Limb (tissue), 2 donors: ENCODE data around the gene ANKHD1.

Experiments
- DNase-seq, 2 donors: peaks; one replicate each; pipeline ENCODE4 v3.0.0-alpha.2; 2016; ENCODE audit errors: extremely low spot score in 2 of 2

Gene ANKHD1

DNA sequence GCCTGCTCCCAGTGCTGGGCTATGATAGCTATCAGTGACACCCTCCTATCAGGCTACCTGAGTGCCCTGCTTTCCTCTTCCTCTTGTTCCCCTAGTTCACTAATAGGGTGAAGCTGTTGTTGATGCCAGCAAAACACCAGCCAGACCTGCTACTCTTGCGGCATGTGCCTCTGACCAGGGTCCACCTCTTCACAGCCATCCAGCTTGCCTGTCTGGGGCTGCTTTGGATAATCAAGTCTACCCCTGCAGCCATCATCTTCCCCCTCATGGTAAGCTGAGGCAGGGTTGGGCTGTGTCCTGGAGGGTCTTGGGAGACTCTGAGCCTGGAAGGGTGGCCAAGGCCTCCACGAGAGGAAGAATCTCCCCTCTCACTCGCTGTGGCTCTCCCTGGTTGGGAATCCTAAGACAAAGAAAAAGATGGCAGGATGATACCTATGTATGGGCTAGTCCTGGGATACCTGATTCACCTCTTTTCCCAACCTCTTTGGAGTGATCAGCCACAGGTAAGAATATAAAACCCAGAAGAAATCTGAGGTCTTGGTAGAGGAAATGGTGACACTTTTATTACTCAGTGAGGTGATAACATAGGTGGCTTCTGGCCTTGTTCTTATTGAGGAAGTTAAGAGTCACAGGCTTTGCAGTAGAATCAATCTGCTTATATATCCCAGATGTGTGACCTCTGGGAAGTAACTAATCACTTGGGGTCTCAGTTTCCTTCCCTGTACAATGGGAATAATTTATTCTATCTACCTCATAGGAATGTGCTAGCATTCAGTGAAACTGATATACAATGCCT lies 30.1 kb upstream of the ANKHD1 start:
- DNase-seq = no peak

DNA sequence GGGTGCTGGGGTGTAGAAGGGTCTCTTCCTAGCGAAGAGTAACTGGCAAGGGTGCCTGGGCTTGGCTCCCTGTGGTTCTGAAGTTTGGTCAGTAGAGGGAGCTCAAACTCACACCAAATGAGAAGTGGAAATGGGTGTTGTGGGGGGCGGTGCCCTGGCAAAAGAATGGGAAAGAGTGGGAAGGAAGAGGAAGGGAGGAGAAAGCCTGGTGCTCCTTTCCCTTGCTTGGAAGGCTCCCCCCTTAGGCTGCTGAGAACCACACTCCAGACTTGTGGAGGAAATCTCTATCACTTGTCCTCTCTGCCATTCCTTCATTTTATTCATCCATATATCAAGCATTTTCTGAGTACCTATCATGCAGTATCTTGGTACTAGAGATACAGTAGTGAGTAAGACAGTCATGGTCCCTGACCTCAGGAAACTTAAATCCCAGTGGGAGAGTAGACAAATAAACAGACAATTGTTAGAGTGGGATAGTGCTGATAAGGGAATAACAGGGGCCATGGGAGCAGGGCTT lies 28.6 kb upstream of the ANKHD1 start:
- peak; percentile 74 to 75 for DNase-seq

DNA sequence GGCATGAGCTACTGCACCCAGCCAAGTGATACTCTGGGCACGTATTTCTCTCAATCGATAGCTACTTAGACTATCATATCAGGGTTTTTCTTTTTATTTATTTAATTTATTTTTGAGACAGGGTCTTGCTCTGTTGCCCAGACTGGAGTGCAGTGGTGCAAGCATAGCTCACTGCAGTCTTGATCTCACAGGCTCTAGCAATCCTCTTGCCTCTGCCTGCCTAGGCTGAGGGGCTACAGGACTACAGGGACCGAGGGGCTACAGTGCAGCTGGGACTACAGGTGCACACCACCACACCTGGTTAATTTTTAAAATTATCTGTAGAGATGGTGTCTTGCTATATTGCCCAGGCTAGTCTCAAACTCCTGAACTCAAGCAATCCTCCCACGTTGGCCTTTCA lies 20.3 kb upstream of the ANKHD1 start:
- DNase-seq = no peak

DNA sequence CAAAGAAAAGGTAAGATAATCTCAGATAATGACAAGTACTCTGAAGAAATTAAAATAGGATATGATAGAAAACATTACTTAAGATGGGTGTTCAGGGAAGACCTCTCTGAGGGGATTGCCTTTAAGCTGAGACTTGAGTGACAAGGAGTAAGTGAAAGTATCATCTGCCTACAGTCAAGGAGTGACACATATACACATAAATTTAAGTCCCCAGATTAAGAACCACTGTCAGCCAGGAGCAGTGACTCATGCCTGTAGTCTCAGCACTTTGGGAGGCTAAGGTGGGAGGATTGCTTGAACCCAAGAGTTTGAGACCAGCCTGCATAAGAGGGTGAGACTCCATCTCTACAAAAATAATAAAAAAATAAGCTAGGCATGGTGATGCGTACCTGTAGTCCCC lies 19.7 kb upstream of the ANKHD1 start:
- no peak for DNase-seq

DNA sequence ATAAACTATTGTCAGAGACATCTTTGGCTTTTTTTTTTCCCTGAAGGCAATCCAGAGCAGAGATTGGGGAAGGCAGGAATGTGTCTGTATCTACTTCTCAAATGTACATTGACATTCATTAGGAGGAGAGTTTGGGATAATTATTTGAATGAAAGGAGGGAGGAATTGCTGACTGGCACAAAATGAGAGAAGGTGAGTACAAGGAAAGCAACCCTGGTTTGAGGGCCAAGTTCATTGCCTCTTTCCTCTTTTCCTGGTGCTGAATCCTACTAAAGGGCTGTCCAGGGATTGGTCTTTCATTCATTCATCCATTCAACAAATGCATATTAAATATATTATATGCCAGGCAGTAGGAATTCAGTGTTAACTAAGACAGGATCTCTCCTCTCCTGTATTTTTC lies 18.8 kb upstream of the ANKHD1 start:
- no peak for DNase-seq

DNA sequence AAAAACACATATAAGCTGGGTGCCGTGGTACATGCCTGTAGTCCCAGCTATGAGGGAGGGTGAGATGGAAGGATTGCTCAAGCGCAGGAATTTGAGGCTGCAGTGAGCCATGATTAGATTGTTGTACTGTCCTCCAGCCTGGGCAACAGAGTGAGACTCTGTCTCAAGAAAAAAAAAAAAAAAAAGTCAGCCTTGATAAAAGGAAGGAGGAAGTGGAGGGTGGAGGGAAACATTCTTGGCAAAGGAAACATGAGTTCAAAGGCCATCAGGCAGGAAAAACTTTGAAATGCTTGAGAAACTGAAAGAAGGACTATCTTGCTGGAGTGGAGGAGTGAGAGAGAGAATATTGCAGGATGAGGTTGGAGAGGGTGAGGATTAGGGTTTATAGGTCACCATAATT lies 18.3 kb upstream of the ANKHD1 start:
- DNase-seq = no peak

DNA sequence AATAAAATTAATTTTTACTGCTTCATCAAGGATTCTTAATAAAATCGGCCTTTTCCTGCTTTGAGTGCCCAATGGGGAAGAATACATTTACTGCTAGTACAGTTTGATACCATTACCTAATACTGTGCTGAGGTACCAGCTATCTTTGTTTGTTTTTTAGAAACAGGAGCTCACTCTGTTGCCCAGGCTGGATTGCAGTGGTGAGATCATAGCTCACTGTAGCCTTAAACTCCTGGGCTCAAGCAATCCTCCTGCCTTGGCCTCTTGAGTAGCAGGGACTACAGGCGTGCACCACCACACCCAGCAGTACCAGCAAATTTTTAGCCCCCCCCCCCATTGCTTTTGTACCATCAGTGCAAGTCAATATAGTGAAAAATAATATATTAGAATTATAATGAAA lies 13.6 kb upstream of the ANKHD1 start:
- no peak for DNase-seq

DNA sequence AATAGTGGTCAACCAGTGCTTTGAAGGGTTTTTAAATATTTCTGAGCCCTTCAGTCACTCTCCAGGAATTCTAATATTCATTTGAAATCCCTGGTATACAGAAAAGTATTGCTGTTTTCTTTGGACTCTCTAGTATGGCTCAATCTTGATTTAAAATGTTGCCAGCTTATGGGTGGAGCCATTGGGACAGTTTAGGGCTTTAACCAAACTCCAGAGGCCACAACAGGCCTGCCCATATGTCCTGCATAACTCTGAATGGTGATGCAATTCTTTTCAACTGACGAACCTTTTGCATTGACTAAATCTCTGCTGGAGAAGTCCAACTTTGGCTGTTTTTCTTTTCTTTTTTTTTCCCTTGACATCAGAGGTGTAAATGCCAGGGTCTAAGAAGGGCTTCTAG lies 10.3 kb upstream of the ANKHD1 start:
- no peak for DNase-seq

DNA sequence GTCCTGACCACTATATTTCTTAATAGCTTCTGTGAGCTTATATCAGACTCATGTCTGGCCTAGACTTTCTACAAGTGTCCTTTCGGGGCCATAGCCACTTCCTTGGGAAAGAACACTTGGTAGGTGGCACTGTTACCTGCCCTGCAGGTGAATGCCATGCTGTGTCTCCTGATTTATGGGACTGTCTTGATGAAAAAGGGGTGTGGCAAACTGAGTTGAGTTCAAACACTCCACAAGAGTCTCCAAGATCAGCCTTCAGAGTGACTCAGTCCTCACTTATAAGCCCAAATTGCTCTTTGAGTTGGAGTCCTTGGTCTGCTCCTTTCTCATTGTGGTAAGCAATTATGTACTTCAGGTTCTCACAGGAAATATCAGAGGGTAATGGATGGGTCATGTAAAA lies 9.9 kb upstream of the ANKHD1 start:
- DNase-seq = no peak

DNA sequence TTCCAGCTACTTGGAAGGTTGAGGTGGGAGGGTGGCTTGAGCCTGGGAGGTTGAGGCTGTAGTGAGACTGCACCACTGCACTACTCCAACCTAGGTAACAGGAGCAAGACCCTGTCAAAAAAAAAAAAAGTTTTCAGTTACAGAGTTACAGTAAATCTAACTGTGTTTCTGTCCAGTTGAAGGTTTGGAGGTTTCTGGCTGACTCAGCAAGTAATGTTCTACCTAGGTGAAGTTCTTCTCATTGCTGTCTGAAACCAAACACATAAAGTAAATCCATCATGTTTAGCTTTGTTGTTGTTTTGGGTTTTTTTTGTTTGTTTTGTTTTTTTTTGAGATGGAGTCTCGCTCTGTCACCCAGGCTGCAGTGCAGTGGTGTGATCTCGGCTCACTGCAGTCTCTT lies 7.9 kb upstream of the ANKHD1 start:
- no peak for DNase-seq

DNA sequence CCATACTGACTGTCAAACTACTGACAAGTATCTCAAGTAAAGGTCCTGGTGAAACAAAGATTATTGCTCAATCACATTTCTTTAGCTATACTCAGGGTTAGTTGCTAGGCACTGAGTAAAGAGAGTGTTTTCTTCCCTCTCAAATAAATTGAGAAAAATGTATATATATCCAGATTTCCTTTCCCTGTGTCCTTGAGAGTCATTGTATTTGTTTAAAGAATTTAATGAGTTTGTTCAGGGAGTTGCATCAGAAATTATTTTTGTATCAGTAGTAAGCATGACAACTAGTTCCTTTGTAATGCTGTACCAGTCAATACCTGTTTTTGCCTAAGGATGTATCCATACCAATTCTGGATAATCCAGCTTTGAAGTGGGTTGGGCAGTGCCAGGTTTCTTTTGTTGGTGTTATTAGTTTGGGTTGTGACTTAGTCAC lies 3.2 kb upstream of the ANKHD1 start:
- DNase-seq = no peak

DNA sequence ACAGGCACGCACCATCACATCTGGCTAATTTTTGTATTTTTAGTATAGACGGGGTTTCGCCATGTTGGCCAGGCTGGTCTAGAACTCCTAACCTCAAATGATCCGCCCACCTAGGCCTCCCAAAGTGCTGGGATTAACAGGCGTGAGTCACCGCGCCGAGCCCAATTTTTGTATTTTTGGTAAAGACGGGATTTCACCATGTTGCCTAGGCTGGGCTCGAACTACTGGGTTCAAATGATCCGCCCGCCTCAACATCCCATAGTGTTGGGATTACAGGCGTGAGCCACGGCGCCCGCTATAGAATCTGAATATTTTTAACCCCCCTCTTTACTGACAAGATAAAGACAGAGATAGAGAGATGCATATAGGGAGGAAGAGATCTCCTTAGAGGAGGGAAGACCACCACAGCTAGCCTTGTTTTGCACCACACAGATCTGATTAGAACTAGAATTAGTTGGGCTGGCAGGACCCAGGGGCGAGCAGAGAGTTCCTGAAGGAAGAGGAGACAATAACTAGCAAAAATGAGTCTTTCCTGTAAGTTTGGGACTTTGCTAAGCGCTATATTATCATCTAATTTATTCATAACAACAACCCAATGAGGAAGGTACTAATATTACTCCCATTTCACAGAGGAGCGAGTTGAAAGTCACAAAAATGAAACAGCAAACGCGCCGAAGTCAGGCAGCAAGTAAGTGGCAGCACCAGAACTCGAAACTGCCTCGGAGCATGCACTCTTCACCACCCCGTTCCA lies 1.5 kb upstream of the ANKHD1 start:
- no peak for DNase-seq

DNA sequence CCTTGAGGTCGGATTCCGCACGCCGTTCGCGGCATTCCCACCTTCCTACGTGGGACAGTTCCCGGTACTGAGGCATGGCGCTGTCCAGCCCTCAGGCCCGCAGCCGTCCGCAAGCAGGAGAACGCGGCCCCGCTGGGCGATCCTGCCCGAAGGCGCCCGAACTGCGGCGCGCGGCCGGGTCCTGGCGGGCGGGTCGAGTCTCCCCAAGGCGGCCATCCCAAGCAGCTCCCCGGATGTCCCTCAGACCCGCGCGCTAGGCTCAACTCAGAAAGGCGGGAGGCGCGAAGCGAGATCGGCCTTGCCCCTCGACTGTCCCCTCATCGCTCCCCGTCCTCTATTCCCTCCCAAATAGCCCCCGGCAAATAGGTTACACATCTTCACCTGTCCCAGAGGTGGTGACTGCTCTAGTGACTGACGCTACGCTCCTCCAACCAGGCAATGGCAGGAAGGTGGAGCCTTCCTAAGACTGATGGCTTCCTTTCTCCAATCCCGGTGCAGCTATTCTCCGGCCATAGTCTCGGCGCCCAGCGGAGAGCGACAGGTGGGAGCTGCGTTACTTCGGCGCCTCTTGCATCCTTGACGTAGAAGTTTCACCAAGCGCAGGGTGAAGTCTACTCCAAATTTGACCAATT lies 787 bp upstream of the ANKHD1 start:
- peak; percentile 91 to 96 for DNase-seq

DNA sequence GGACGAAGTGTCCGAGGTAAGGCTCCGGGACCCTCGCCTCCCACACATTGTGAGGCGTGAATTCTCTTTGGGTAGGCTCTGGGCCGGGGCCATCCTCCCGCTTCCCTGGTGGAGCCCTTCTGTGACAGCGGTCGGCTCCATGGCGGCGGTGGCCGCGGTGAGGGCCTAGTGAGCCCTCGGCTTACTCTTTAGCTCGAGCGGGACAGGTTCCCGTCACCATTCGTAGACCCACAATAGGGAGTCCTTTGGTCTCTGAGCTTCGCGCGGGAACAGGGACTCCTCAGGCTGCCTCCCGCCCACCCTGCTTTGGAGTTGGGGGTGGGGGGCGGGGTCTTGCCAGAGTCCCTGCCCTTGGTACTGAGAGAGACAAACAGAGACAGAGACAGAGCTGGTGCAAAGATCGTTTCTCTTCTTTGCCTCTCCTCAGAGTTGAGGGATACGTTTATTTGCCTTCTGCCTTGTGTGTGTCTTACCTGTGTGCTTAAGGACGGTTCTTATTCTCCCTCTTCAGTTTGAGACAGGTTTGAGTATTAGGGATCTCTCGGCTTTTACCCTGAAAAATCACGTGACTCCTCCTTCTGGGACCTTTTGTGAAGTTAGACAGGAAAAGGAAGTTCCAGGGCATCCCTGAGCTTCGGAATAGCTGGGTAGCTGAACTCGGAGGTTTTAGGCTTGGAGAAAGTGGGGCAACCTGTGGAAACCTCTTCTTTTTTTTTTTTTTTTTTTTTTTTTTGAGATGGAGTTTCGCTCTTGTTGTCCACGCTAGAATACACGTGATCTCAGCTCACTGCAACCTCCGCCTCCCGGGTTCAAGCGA lies 833 bp downstream of the ANKHD1 start:
- DNase-seq = peak; percentile 20 to 71

DNA sequence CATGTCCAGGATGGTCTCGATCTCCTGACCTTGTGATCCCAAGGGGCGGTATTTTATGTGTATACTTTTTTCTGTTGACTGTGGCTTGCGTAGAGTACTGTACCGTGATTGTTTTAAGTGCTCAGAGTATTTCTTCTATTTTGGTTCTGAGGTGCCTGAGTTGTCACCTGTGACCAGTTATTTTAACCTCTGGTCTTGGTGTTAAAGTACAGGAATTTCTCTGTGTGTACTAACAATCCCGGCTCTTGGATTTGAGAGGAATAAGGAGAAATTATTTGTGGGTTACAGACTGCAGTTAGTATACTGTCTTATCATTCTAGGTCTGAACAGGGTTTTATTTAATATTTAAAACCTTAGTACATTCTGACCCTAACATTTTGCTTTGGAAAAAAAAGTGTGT lies 2.0 kb downstream of the ANKHD1 start:
- DNase-seq = no peak

DNA sequence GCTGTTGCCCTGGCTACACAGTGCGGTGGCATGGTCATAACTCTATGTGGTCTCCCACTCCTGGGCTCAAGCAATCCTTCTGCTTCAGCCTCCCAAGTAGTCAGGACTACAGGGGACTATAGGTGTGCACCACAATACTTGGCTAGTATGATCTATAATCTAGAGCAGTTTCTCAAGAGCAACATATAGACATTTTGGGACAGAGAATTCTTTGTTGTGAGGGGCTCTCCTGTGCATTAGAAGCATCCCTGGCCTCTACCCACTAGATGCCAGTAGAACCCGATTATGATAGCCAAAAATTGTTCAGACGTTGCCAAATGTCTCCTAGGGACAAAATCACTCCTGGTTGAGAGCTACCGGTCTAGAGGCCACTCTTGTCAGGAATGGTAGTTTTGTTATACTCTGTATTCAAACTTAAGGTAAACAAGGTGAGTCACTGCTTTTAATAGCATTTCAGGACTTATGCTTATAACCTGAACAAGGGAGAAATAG lies 7.2 kb downstream of the ANKHD1 start:
- no peak for DNase-seq

DNA sequence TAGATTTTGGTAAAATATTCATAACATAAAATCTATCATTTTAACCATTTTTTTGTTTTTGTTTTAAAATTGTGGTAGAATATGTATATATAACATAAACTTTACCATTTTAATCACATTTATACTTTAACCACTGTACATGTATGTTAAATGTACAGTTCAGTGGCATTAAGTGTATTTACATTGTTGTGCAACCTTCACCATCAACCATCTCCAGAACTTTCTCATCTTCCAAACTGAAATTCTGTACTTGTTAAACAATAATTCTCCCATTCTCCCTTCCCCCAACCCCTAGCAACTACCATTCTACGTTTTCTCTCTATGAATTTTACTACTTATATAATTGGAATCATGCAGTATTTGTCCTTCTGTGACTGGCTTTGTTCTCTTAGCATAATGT lies 11.6 kb downstream of the ANKHD1 start:
- no peak for DNase-seq

DNA sequence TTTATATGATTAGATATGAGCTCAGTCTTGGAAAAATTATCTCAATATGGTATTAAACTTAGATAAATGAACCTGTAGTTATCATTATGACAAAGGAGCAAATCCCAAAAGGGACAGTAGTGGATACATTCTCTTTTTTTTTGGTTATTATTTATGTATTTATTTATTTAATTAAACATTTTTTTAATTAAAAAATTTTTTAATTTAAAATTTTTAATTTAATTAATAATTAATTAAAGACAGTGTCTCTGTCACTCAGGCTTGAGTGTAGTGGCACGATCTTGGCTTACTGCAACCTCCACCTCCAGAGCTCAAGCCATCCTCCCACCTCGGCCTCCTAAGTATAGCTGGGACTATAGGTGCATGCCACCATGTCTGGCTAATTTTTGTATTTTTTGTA lies 15.6 kb downstream of the ANKHD1 start:
- DNase-seq = no peak

DNA sequence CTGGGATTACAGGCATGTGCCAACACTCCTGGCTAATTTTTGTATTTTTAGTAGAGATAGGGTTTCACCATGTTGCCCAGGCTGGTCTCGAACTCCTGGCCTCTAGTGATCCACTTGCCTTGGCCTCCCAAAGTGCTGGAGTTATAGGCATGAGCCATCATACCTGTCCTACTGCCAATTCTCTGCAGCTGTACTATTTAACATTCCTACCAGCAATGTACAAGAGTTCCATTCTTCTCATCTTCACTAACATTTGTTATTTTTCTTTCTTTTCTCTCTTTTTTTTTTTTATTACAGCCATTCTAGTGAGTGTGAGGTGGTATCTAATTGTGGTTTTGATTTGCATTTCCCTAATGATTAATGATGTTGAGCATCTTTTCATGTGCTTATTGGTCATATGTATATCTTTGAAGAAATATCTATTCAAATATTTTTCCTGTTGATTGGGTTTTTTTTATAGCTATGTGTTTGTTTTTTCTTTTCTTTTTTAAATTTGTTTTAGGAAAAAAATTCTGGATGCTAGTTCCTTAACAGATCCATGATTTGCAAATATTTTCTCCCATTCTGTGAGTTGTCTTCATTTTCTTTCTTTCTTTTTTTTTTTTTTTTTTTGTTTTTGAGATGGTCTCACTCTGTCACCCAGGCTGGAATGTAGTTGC lies 17.4 kb downstream of the ANKHD1 start:
- DNase-seq = no peak

DNA sequence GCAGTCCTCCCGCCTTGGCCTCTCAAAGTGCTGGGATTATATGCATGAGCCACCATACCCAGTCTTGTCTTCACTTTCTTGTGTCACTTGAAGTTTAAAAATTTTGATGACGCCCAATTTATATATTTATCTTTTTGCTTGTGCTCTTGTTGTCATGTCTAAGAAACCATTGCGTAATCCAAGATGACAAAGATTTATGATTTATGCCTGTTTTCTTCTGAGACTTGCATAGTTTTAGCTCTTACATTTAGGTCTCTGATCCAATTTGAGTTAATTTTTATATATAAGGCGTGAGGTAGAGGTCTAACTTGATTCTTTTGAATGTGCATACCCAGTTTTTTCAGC lies 18.6 kb downstream of the ANKHD1 start:
- DNase-seq = no peak
